Colon (tissue), 2 donors: ENCODE measurements around the gene IGF2BP3.

Experiments used
- FAIRE-seq: peaks from 2 replicates; lab custom pipeline; 2012; peaks lifted over from hg19 to GRCh38; lab: Jason Lieb, UNC
- donor health status: control.
- donor health status: control.

IGF2BP3 gene

DNA sequence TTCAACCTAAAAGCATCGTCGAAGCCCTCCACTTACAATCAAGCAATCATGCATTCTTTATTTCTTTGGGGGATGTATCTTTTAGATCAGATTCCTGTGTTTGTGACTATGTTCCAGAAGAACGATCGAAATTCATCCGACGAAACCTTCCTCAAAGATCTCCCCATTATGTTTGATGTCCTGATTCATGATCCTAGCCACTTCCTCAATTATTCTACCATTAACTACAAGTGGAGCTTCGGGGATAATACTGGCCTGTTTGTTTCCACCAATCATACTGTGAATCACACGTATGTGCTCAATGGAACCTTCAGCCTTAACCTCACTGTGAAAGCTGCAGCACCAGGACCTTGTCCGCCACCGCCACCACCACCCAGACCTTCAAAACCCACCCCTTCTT, 209.9 kb downstream of the IGF2BP3 start:
- FAIRE-seq: no peak
